DMS153 treated with DMSO at 0.1 percent for 48 hours (cell line): ENCODE data around the gene STEAP4.

Experiments
- DNase-seq: peaks from one replicate; lab custom pipeline; 2025; ENCODE audit not compliant: unreplicated experiment; lab: John Stamatoyannopoulos, UW

STEAP4 gene

DNA sequence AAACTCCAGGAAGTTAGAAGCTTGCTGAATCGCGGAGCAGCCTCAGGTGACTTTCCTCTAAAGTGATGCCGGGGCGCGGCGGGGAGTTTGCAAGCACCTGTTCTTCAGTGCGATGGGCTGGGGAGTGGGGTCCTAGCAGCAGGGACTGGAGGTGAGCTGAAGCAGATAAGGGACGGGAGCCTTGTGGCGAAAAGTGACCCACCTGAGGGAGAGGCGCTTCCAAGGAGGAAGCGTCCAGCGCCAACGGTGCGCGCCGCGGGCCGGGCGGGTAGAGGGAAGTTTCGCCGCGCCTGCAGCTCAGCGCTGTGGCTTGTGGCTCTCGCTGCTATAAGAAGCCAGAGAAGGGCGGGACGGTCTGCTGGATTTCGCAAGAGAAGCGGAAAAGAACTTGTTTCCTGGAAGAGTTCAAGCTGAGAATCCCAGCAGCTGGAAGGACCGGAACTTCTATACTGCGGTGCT is at the start of gene STEAP4:
Gene STEAP4, minus strand, starts transcription at position 305 of the 459 bp plus-strand sequence. CDS start 22,625 bp downstream, outside the sequence.
- DNase-seq, result no peak

DNA sequence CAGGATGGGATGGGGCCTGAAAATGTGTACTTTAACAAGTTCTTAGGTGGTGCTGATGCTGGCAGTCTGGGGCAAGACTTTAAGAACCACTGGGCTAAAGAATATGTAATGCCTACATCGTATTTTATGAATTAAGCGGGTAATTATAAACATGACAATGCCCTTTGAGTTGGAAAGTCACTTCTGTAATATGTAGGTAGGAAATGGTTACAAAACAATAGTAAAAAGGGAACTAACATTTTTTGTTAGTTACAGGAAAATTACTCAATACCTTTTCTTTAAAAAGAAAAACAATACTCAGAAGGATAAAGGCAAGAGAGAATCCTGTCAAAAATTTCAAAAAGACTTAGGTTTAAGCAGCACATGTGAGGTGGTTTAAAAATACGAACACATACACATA is 48.3 kb upstream of the STEAP4 start:
- DNase-seq, result no peak

DNA sequence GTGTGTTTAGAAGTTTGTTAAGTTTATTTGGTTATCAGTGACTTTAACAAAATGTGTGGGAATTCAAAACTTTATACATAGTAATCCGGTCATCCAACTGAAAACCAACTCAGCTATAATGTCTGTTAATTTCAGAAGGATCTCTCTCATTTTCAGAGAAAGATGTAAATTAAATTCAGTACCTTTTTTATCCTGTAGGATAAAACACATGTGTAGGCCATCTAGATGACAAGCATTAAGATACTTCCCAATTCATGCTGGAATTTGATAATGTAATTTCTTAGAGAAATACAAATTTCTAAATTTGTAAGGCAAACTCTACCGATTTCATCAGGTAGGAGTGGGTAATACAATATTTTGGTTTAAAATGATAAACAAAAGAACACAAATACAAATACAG is 43.4 kb upstream of the STEAP4 start:
- no peak for DNase-seq

DNA sequence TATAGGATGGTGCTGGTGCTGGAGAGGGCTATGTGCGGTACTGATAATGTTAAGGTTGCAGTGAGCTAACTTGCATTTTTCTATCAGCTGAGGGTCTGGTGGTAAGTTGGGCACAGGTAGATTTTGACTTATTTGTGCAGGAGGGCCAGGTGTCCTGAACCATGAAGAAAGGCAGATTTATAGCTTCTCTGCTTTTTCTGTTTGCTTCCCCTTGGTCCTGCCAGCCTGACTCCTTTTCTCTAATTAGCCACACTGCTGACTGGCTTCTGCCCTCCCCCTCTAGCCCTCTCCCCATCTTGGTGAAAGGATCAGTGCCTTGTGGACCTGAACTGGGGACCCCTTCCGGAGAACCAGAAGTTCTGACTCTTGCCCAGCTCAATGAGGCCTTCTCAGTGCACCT is 40.8 kb upstream of the STEAP4 start:
- no peak for DNase-seq

DNA sequence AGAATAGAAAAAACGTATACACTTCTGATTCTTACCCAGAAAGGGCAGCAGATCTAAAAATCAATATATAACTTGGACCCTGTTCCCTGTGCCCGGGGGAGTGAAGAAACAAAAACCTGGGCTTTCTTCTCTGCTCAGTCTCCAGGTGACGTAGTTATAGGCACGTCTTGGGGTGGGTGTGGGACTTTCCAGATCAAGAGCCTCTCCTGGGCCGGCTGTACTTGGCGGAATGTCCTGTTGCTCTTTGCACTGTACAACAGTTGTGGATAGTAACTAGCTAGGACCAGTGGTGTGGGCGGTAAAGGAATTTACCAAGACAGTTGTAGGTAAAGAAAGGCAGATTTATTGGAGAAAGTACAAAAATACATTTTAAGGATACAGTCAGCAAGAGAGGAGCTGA is 40.4 kb upstream of the STEAP4 start:
- DNase-seq, result no peak

DNA sequence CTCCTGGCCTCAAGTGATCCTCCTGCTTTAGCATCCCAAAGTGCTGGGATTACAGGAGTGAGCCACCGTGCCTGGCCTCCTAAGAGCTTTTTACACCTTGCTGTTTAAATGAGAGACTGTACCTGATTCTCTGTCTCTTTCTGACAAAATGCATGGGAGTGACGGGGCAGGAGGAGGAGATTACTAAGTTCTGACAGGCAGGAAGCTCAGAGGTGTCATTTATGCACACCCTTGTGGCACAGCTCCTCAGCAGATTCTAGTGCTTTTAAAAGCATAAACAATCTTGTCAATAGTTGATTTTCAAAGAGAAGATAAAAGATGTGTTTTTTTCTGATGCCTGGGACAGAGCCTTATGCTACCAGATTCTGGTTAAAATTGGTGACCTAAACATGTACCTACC is 39.7 kb upstream of the STEAP4 start:
- DNase-seq, result no peak

DNA sequence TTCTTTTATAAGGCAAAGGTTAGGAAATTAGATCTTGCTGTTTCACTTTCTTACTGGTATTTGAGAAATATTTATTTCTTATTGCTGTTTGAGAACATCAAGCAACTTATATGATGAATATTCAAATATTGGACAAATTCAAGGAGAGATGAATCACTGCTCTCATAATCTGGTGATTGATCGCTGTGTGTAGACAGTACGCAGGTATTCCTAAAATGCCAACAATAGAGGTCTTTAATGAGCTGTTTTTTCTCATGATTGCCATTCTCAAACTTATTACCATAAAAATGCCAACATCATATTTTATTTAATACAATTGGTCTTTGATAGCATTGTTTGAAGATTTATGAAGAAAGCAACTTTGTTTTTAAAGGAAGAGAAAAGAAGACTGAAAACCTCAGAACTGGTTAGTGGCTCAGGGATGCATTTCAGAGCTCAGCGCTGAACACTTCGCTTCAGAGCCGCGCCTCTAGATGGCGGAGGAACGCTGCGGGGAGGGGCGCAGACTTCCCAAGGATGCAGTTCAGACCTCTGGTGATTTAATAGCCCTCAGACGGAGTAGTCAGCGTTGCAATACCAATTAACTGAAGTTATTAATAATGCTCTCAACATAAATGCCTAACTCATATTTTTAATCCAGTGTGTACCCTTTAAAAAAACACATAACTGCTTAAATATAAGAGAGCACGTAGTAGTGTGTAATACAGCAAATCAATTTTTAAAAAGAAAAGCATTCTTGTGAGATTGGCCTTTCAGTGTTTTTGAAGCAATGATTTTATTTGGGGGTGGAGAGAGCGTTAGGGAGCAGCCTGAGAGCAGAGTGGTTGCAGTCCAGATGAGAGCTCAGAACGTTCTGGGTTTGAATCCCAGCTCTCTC is 38.5 kb upstream of the STEAP4 start:
- peak; percentile 5 for DNase-seq

DNA sequence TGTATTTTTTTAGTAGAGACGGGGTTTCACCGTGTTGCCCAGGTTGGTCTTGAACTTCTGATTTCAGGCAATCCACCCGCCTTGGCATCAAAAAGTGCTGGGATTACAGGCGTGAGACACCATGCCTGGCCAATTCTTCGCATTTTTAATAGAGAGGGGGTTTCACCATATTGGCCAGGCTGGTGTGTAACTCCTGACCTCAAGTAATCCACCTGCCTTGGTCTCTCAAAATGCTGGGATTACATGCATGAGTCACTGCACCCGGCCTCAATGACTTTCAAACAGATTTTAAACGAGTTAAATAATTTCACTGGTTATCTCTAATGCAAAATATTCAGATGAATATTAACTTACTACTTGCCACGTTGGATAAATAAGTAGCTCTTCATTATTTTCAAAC is 37.6 kb upstream of the STEAP4 start:
- no peak for DNase-seq

DNA sequence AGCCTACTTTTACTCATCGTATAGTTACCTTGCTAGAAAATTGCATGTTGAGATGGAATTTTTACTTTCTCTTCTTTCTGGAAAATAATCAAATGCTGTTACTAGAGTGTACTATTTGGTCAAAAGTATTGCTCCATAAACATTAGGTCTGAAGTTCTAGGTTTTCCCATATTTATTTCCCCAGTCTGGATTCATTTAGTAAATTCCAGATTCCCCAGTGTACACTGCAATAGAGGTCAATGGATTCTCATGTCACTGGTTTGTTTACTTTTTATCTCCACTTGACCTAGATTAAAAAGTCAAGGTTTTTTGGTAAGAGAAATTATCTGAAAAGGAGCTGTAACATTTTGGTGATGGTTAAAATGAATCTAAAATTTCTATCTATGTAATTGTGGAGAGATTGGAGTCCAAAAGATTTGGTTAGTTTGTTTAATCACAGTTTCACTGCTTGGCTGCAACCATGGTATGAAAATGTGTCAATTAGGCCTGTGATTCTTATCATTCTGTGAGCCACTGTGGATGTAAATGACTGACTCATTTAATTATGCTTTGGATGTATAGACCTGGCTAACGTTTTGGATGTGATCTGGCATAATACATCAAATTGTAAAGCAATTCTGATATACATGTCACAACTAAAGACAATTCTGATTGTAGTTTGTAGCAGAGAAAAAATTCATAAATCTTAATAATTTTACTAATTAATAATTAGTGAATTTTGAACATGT is 32.7 kb upstream of the STEAP4 start:
- DNase-seq, result no peak

DNA sequence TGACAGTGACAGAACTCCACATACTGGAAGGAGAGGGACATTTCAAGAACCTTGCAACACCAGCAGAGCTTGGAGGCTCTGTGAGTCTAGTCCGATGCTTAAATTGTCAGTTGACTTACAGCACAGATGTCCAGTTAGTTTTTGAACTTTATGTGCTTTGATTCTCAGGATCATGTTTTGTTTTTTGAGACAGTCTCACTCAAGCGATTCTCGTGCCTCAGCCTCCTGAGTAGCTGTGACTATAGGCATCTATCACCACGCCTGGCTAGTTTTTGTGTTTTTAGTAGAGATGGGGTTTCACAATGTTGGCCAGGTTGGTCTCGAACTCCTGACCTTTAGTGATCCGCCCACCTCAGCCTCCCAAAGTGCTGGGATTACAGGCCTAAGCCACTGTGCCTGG is 31.8 kb upstream of the STEAP4 start:
- DNase-seq, result no peak

DNA sequence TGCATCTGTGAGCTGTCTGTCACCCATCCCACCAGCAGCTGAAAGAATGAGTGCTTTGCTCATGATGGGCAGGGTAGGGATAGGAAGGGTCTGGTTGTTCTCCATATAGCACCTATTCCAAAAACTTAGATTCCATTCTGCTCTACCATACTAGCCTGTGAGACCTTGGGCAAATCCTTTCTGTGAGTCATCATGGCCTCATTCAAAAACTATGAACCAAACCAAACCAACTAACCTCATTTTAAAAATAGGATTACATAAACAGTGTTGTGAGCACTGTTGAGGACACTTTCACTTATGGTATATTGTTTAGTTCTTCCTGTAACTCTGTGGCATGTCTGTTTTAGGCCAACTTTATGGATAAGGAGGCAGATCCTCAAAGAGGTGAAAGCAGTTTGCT is 30.9 kb upstream of the STEAP4 start:
- DNase-seq, result no peak

DNA sequence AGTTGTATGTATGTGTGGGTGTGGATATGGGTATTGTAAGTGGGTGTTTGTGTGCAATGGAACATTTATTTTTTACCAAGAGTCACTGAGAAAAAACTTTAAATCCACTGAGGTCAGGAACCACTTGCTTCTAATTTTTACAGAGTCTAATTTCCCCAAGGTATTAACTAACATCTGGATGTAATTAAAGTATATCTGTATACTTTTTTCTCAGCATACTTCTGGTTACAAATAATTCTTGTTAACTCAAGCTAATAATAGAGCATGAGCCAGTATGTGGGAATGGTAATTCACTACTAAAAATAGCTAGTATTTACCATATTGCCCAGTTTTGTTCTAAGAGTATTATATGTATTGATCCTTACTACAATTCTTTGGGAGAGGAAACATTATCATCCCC is 24.6 kb upstream of the STEAP4 start:
- no peak for DNase-seq

DNA sequence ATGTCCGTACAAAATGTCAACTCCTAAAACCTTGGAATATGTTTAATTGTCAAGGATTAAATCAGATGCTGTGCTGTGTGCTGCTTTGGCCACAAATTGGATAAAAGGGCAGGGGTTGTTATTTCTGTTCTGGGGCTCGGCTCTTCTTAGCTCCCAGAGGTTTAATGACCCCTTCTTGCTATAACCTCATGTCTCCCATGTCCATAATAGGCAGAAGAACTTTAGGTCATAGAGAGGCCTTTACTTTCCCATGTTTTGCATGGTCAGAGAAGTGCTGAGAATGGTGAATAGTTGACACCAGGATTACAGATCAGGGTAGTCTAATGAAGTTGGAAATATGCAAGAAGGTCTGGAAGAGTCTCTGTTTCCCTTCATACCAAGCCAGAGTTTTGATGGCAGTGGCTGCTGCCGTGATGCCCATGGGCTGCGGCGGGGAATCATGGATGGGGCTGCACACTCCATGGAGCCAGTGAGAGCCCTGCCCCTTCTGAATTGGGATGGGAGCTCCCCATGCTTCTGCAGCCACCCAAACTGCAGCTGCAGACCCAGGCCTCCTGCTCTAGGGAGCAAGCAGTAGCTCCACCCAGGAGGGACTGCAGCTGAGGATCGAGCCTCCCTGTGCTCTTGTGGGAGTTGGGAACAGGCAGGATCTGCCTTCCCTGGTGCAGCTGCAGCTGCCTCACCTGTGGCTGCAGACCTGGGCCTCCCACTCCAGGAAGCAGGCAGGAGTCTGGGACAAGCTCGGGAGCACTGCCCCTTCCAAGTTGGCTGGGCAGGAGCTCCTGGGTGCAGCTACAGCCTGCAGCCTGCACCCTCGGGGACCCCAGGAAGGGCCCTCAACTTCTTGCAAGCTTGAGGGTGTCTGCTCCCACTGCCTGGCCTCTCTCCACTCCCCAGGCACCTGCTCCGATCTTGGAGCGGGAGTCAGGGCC is 23.1 kb upstream of the STEAP4 start:
- no peak for DNase-seq

DNA sequence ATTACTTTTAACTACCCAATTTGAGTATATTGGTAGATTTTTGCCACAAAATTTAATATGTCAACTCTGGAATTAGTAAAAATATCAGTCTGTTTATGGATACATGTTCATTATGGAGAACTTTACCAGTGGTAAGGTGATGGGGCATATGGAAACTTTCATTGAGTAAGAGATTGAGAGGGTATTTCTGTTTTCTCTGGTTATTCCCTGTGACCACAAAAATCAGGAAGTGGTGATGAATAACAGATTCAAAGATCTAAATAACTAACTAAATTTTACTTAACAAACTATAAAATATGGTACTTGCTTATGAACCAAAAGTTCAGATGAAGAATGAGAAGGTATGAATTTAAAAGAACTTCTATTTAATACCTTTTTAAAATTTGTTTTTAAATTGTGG is 22.1 kb upstream of the STEAP4 start:
- no peak for DNase-seq

DNA sequence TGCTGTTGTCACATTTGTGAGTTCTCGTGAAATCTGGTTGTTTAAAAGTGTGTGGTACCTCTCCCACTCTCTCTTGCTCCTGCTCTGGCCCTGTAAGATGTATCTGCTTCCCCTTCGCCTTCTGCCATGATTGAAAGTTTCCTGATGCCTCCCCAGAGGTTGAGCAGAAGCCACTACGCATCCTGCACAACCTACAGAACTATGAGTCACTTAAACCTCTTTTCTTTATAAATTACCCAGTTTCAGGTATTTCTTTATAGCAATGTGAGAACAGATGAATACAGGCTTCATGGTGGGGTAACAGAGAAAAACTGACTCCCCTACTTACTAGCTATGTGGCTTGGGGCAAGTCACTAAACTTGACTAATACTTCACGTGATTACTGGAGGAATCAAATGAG is 18.0 kb upstream of the STEAP4 start:
- no peak for DNase-seq

DNA sequence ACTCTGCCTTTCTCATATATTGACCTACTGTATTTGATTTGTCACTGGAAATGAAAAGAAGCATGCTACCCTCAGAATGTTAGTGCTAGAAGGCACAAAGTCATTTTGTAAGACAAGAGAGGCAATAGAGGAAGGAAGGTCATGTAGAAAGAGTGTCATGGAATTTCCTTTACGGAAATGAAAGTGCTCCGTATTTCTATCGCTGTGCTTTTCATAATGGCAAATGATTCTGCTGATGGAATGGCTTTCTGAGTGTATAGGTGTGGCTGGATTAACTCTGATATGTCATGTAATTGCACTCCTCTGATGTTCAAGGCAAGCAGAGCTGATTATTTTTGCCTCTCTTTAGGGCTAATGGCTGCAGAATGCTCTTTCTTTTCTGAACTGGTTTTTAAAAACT is 15.5 kb upstream of the STEAP4 start:
- DNase-seq, result no peak

DNA sequence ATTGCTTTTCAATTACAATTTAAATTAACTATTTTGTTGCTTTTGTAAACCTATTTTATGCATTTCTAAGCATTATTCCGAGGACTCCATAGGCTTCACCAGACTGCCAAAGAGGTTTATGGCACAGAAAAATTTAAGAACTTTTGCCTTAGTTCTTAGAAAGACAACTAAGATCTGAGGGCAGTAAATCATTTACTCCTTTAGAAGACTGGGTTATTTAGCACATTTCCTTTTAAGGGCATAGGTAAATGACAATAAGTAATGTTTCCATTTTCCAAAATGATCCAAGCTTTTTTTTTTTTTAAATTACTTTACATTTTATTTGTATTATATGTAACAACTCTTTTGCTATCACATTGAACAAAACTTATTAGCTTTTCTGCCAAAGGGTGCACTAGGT is 15.0 kb upstream of the STEAP4 start:
- DNase-seq, result no peak

DNA sequence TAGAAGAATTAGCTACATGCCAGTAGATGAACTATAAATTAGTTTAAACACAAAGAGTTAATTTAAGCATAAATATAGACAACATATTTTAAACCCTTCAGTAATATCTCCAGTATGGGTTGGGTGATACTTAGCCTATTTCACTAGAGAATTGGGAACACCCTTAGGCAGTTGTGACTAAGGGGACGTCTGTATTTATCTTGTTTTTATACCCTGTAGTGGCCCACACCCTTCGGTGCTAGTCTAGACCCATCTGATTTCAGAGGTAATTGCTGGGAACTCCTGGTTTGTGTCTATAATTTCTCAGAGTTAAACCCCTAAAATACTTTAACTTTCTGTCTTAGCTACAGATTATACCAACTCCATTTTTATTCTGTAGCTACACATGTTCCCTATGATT is 11.5 kb upstream of the STEAP4 start:
- DNase-seq, result no peak

DNA sequence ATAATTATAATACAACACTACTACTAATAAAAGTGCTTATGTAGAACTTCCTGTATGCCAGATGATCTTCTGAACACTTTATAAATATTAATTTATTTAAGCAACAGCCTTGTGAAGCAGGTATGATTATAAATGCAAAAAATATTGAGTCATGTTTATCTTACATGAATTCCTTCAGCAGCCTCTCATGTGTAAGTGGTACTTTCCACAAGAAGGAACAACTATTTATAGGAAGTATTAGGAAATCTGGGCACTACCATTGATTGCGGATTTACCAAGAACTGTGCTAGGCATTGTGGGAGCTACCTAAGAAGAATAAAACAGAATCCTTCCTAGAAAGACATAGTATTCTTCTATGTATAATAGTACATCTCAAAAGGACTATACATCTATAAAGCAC is 10.7 kb upstream of the STEAP4 start:
- DNase-seq, result no peak

DNA sequence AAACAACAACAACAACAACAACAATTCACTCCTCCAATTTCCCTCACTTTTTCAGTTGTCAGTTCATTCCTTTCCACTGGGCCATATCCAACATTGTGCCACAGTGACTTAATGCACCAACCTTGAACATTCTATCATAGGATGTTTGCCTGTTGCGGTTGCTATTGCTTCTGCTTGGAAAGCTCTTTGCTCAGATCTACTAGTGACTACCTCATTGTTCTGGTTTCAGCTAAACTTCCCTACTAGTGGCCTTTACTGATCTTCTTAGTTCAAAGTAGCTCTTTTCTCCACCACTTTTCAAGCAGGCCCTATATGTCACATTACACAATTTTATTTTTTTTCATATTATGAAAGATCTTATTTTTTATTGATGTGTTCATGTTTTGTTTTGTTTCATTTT is 9.8 kb upstream of the STEAP4 start:
- DNase-seq, result no peak

DNA sequence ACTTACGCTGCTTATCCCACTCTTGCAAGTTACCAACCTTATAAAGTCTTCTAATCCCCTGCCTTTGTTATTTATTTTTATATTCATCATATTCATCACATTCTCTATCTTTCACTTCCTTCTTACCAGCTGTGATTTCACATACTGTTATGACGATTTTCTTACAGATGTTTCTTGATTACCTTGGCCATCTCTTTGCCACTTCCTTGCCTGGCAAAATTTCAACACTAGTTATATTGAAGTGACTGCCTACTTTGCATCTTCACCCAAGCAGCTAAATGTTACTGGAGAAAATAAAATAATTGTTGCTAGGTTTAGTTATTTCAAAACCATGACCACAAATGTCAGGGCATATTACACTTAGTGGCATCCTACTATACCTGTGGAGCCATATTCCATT is 8.8 kb upstream of the STEAP4 start:
- no peak for DNase-seq
